NCI-H1092 (cell line): ENCODE results near the gene ZNF587.
"Not testable (repeated sequence)": the region's sequence is repeated elsewhere in the genome, so short reads cannot be mapped to it uniquely, and the experiment has no call there.

Source experiments
- DNase-seq: peaks from one replicate; lab custom pipeline; 2025; lab: John Stamatoyannopoulos, UW

ZNF587 gene

GRCh38 chr19:57887195-57887941, 37.7 kb downstream of the ZNF587 start:
- no peak for DNase-seq

DNA sequence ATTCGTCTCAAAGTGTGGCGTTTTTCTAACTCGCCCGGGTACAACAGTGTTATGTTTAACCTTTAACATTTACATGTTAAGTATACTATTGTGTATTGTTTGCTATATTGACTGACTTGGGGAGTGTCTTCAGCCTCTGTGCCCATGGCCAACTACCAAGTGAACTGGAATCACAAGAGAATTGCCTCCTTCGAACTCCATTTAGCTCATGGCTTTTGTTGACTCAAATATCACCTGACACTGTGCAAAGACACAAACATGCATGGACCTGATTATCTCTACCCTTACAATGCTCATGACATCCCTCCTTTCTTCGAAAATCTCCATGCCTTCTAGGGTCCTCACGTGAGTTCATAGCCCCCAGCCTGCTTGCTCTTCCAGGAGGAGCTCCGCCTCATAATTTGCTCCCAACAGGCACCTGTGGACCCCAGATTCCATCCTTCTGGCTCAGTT, 38.5 kb downstream of the ZNF587 start:
- DNase-seq = no peak

DNA sequence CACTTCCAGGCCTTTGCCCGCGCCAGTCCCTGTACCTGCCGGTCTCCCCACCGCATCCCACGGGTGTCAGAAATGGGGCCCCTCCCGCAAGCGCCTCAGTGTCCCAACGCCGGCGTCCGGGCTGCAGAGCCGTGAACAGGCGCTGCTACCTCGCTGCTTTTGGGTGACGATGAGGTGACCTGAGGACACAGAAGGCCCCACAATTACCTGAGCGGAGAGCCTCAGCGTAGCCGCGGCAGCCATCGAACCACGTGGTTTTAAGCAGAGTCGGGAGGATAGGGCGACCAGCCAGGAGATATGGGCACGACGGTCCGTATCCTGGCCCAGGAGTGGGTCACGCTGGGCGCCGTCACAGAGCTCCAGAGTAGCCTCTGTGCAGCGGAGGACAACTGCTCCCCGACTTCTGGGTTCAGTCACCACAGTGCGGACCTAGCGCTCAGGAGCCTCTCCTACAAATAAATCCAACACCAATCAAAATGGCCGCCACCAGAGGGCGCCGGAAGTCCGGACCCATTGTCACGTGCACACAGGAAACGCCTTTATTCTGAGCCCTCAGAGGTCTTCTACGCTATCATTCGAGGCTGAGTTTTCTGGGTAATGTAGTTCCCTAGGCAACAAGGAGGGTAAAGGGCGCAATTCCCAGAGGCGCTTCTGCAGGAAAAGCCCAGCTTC, 39.0 kb downstream of the ZNF587 start, which contains the start of gene ZNF814:
ZNF814 (minus strand) TSS at position 478 of the 672 bp plus-strand sequence; CDS start at position 243, 235 bp downstream.
- no peak for DNase-seq

GRCh38 chr19:57890706-57891105, 41.0 kb downstream of the ZNF587 start:
- not testable (repeated sequence) for DNase-seq

GRCh38 chr19:57900311-57900710, 50.7 kb downstream of the ZNF587 start:
- no peak for DNase-seq

- DNase-seq = no peak
These were observed 54.0 kb downstream of the ZNF587 start for GRCh38 chr19:57903618-57904184.

GRCh38 chr19:57905258-57905657, 55.6 kb downstream of the ZNF587 start:
- no peak for DNase-seq

DNA sequence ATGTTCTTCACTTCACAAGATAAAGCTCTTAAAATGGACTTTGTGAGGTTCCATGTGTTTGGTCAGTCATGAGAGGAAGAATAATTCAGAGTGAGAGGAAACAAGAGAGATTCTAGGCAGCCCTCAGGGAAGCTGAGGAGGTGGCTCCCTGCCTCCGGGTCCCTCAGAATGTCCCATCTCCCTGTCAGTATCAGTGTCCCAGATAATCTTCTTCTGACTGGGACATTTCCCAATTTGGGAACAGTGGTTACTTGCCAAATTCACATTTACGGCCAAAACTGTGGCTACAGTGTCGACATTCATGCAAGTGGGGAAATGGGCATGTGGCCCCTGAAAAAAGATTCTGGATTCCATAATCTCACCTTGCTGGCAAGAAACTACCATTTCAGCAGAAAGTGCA, 57.7 kb downstream of the ZNF587 start:
- DNase-seq = no peak

DNA sequence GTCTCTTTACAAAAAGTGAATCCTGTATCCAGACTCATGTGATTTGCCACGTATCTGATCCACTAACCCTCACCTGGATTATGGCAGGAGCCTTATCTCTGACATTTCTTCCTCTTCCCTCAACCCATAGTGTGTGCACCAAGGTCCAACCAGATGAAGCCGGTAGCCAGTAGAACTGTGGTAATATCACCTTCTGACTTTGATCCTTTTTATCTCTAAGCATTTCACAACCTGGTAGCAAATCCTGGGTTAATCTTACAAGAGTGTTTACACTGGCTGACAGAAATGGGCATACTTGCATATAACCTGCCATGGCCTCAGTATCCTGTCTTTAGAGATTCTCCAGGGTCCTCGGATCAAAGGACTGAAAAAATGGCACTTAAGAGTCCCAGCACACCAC, 64.9 kb downstream of the ZNF587 start:
- no peak for DNase-seq
